OCI-LY3 (cell line): ENCODE results near the gene TRPV6.

ENCODE experiments used
- H2AFZ ChIP-seq: fragments of 200-600, 300-600 bp; shearing (Covaris generic); 2 replicates; pipeline ENCODE4 v1.6.0; 2014; ENCODE audit warnings: antibody characterized with exemption, low read depth, low read length
- H3K27ac ChIP-seq: fragments of 200-600, 300-600 bp; sonication (generic); 2 replicates; pipeline ENCODE4 v1.5.1; 2014; ENCODE audit warnings: mild to moderate bottlenecking, low read length, moderate library complexity, mixed read lengths
- H3K27me3 ChIP-seq: fragments of 200-600, 300-600 bp; sonication (generic); 2 replicates; pipeline ENCODE4 v1.6.1; 2014; ENCODE audit warnings: low read depth, low read length, mixed read lengths
- H3K36me3 ChIP-seq: fragments of 200-600, 300-600 bp; sonication (generic); replicated peaks from 2 replicates; pipeline ENCODE3; 2014; ENCODE audit warnings: low read depth, low read length, mixed read lengths
- H3K4me1 ChIP-seq: fragments of 300-600, 200-600 bp; sonication (generic); 2 replicates; pipeline ENCODE4 v1.6.1; 2014; ENCODE audit warnings: low read length, mixed read lengths
- H3K4me2 ChIP-seq: fragments of 200-600, 300-600 bp; sonication (generic); 2 replicates; pipeline ENCODE4 v1.6.1; 2014; ENCODE audit warnings: low read length, mixed read lengths
- H3K4me3 ChIP-seq: fragments of 300-600, 200-600 bp; sonication (generic); 2 replicates; pipeline ENCODE4 v1.5.1; 2014; ENCODE audit warnings: antibody characterized with exemption, mild to moderate bottlenecking, low read length, moderate library complexity
- H3K79me2 ChIP-seq: fragments of 300-600, 200-600 bp; shearing (Covaris generic); 2 replicates; pipeline ENCODE4 v1.6.1; 2014; ENCODE audit warnings: mild to moderate bottlenecking, low read length, mixed read lengths
- H3K9ac ChIP-seq: fragments of 300-600, 200-600 bp; shearing (Covaris generic); 2 replicates; pipeline ENCODE4 v1.6.0; 2014; ENCODE audit warnings: mild to moderate bottlenecking, low read length, moderate library complexity
- H3K9me3 ChIP-seq: fragments of 200-600, 300-600 bp; shearing (Covaris generic); 2 replicates; pipeline ENCODE4 v1.6.1; 2014; ENCODE audit warnings: low read length, mixed read lengths; ENCODE audit not compliant: insufficient read depth
- H4K20me1 ChIP-seq: fragments of 200-600, 300-600 bp; sonication (generic); 2 replicates; pipeline ENCODE4 v1.6.1; 2016; ENCODE audit warnings: low read length, mixed read lengths; ENCODE audit not compliant: insufficient read depth
- CTCF ChIP-seq: fragments of 200-600, 300-600 bp; sonication (generic); IDR thresholded peaks from 2 replicates; pipeline ENCODE4 v1.5.1; 2014; ENCODE audit warnings: antibody characterized with exemption, low read length, low read depth
- EZH2phosphoT487 ChIP-seq: fragments of 200-600 bp; shearing (Covaris generic); IDR thresholded peaks from 2 replicates; pipeline ENCODE4 v1.6.1; 2018; ENCODE audit warnings: antibody characterized with exemption, mixed run types, low read depth

Gene TRPV6

GRCh38 chr7:142904128-142904527, 18.6 kb upstream of the TRPV6 start:
- no peak overlapping the region for H2AFZ ChIP-seq
- H3K9ac ChIP-seq, result no peak overlapping the region
- no peaks in the 10 kb centered on the region for H4K20me1 ChIP-seq
- TF ChIP-seq EZH2phosphoT487 (no peak), CTCF (no peak)
- peaks cover 10% of the 10 kb centered on the region for H3K9me3 ChIP-seq
- H3K4me1 ChIP-seq, result no peaks in the 10 kb centered on the region
- H3K36me3 ChIP-seq, result no peaks in the 10 kb centered on the region
- peaks cover 4% of the 10 kb centered on the region; the same call in 1 of the 2 replicates for H3K27me3 ChIP-seq
- no peak overlapping the region for H3K4me2 ChIP-seq
- H3K4me3 ChIP-seq, result no peak overlapping the region
- H3K79me2 ChIP-seq, result no peaks in the 10 kb centered on the region
- H3K27ac ChIP-seq, result no peak overlapping the region

- Histone ChIP-seq H3K27ac (no peak overlapping the region), H3K4me2 (no peak overlapping the region), H3K79me2 (no peaks in the 10 kb centered on the region), H2AFZ (no peak overlapping the region), H3K9me3 (peaks cover 10% of the 10 kb centered on the region), H3K36me3 (no peaks in the 10 kb centered on the region), H3K9ac (no peak overlapping the region), H3K4me1 (no peaks in the 10 kb centered on the region), H3K4me3 (no peak overlapping the region), H4K20me1 (no peaks in the 10 kb centered on the region), H3K27me3 (peaks cover 22% of the 10 kb centered on the region)
- TF ChIP-seq EZH2phosphoT487 (no peak), CTCF (no peak)
Measured at GRCh38 chr7:142901426-142902259, 16.1 kb upstream of the TRPV6 start.

- Histone ChIP-seq H3K4me1 (no peaks in the 10 kb centered on the region), H3K9me3 (peaks cover 4% of the 10 kb centered on the region; the same call in 1 of the 2 replicates), H3K9ac (no peak overlapping the region), H3K4me3 (no peak overlapping the region), H3K27ac (no peak overlapping the region), H2AFZ (no peak overlapping the region), H3K4me2 (no peak overlapping the region), H4K20me1 (no peaks in the 10 kb centered on the region), H3K36me3 (no peaks in the 10 kb centered on the region), H3K79me2 (no peaks in the 10 kb centered on the region), H3K27me3 (peaks cover 29% of the 10 kb centered on the region)
- TF ChIP-seq CTCF, result no peak
- TF ChIP-seq EZH2phosphoT487, result no peak
Measured at GRCh38 chr7:142899661-142900060, 14.1 kb upstream of the TRPV6 start.

GRCh38 chr7:142898377-142899170, 13.0 kb upstream of the TRPV6 start:
- no peaks in the 10 kb centered on the region for H3K4me1 ChIP-seq
- H2AFZ ChIP-seq, result no peak overlapping the region
- H3K4me2 ChIP-seq, result no peak overlapping the region
- no peaks in the 10 kb centered on the region for H4K20me1 ChIP-seq
- H3K9ac ChIP-seq, result no peak overlapping the region
- H3K27ac ChIP-seq, result no peak overlapping the region
- no peaks in the 10 kb centered on the region for H3K79me2 ChIP-seq
- no peak overlapping the region for H3K4me3 ChIP-seq
- no peaks in the 10 kb centered on the region; the same call in 1 of the 2 replicates for H3K9me3 ChIP-seq
- H3K27me3 ChIP-seq, result peaks cover 29% of the 10 kb centered on the region
- H3K36me3 ChIP-seq, result no peaks in the 10 kb centered on the region
- TF ChIP-seq CTCF (no peak), EZH2phosphoT487 (no peak)
